SK-N-SH (cell line): ENCODE measurements around the gene CDHR2. TPM values are rescaled to one million over a fixed set of nuclear protein-coding genes. Genes with fewer than 3 reads are reported as not detected.

ENCODE experiments used
- CTCF ChIA-PET: fragments of 300-600, 350-600 bp; formaldehyde crosslinking; extraction: SDS; loops from one replicate; lab custom pipeline; 2021; lab: Yijun Ruan, JAX
- POLR2A ChIA-PET: fragments of 350-600 bp; sonication (Branson Sonifier 250); formaldehyde crosslinking; extraction: SDS; loops from one replicate; lab custom pipeline; 2020; ENCODE audit warnings: antibody characterized with exemption, inconsistent platforms; lab: Yijun Ruan, JAX
- DNase-seq: peaks from one replicate; pipeline ENCODE4 v3.0.0; 2012
- H2AFZ ChIP-seq: fragments of 200-600 bp; sonication (generic); 2 replicates; pipeline ENCODE4 v1.8.1; 2016; ENCODE audit warnings: antibody characterized with exemption, mild to moderate bottlenecking, low read depth
- H3F3A ChIP-seq: fragments of 200-600 bp; sonication (generic); replicated peaks from 2 replicates; pipeline ENCODE3; 2016; ENCODE audit warnings: antibody characterized with exemption, mild to moderate bottlenecking; ENCODE audit not compliant: insufficient read depth
- H3K27ac ChIP-seq, 2 experiments: fragments of 200-500 bp in 1 of 2; fragments of 200-600 bp in 1 of 2; sonication (Bioruptor generic) in 1 of 2; sonication (generic), shearing (Covaris generic) in 1 of 2; 2 replicates each; pipeline versions ENCODE4 v1.5.1 to v1.6.1; 2014 to 2016; ENCODE audit warnings: low read depth in 2 of 2, inconsistent platforms in 1 of 2, low read length in 1 of 2, mild to moderate bottlenecking in 1 of 2, mixed read lengths in 1 of 2
- H3K27me3 ChIP-seq: fragments of 200-600 bp; sonication (generic), shearing (Covaris generic); 2 replicates; pipeline ENCODE4 v1.6.1; 2016; ENCODE audit warnings: mixed run types; ENCODE audit not compliant: insufficient read depth
- H3K36me3 ChIP-seq, 2 experiments: fragments of 200-500 bp in 1 of 2; fragments of 200-600 bp in 1 of 2; sonication (Bioruptor generic) in 1 of 2; sonication (generic) in 1 of 2; replicated peaks in 1 of 2; 2 replicates each; pipeline versions ENCODE3 to v1.5.1; 2014 to 2016; ENCODE audit warnings: low read length in 1 of 2, mild to moderate bottlenecking in 1 of 2; ENCODE audit not compliant: insufficient read depth in 2 of 2, control insufficient read depth in 1 of 2
- H3K4me1 ChIP-seq, 2 experiments: fragments of 200-500 bp in 1 of 2; fragments of 200-600 bp in 1 of 2; sonication (Bioruptor generic) in 1 of 2; sonication (generic), shearing (Covaris generic) in 1 of 2; 2 replicates each; pipeline versions ENCODE4 v1.5.1 to v1.6.1; 2014 to 2016; ENCODE audit warnings: low read depth in 1 of 2, low read length in 1 of 2, mixed run types in 1 of 2; ENCODE audit not compliant: insufficient read depth in 2 of 2, control insufficient read depth in 1 of 2
- H3K4me2 ChIP-seq: fragments of 200-600 bp; sonication (generic), shearing (Covaris generic); 2 replicates; pipeline ENCODE4 v1.6.1; 2017; ENCODE audit warnings: mixed run types
- H3K4me3 ChIP-seq, 2 experiments: fragments of 200-500 bp in 1 of 2; fragments of 200-600 bp in 1 of 2; sonication (Bioruptor generic) in 1 of 2; sonication (generic), shearing (Covaris generic) in 1 of 2; 2 replicates each; pipeline versions ENCODE4 v1.5.1 to v1.8.1; 2014 to 2016; ENCODE audit warnings: low read depth in 2 of 2, inconsistent platforms in 1 of 2, low read length in 1 of 2, mild to moderate bottlenecking in 1 of 2, mixed read lengths in 1 of 2, moderate library complexity in 1 of 2
- H3K79me2 ChIP-seq: fragments of 200-600 bp; sonication (generic); 2 replicates; pipeline ENCODE4 v1.8.1; 2017; ENCODE audit warnings: mild to moderate bottlenecking; ENCODE audit not compliant: insufficient read depth
- H3K9ac ChIP-seq: fragments of 200-600 bp; sonication (generic); 2 replicates; pipeline ENCODE4 v1.6.1; 2017; ENCODE audit warnings: mixed run types
- H3K9me2 ChIP-seq: fragments of 200-600 bp; sonication (generic); 2 replicates; pipeline ENCODE4 v1.6.1; 2017; ENCODE audit warnings: mixed run types
- H3K9me3 ChIP-seq: fragments of 200-600 bp; sonication (generic); 2 replicates; pipeline ENCODE4 v1.6.1; 2017; ENCODE audit warnings: mixed run types, mild to moderate bottlenecking, moderate library complexity
- H4K20me1 ChIP-seq: fragments of 200-600 bp; sonication (generic); 2 replicates; pipeline ENCODE4 v1.6.1; 2017; ENCODE audit warnings: mild to moderate bottlenecking, mixed run types; ENCODE audit not compliant: insufficient read depth
- ELF1 ChIP-seq: IDR thresholded peaks from 2 replicates; pipeline ENCODE4 v1.4.0; 2012
- EP300 ChIP-seq, 2 experiments: IDR thresholded peaks; 2 replicates each; pipeline versions ENCODE4 v1.4.0 to v1.6.1; 2012; ENCODE audit warnings: borderline replicate concordance in 1 of 2, low read depth in 1 of 2, low read length in 1 of 2
- FOSL2 ChIP-seq: IDR thresholded peaks from 2 replicates; pipeline ENCODE4 v1.4.0; 2012; ENCODE audit warnings: low read depth, mild to moderate bottlenecking, moderate library complexity, borderline replicate concordance
- FOXJ3 ChIP-seq: sonication (generic); formaldehyde crosslinking; IDR thresholded peaks from 2 replicates; pipeline ENCODE4 v1.5.1; 2020; ENCODE audit warnings: mild to moderate bottlenecking, missing genetic modification reagents
- FOXM1 ChIP-seq: IDR thresholded peaks from 2 replicates; pipeline ENCODE4 v1.4.0; 2012; ENCODE audit warnings: low read depth, mild to moderate bottlenecking
- GABPA ChIP-seq: IDR thresholded peaks from 2 replicates; pipeline ENCODE4 v1.4.0; 2012; ENCODE audit warnings: low read depth, mild to moderate bottlenecking
- JUND ChIP-seq: IDR thresholded peaks from 2 replicates; pipeline ENCODE4 v1.4.0; 2012
- MEF2A ChIP-seq: IDR thresholded peaks from 2 replicates; pipeline ENCODE4 v1.4.0; 2012; ENCODE audit warnings: low read depth, borderline replicate concordance
- NFIC ChIP-seq: IDR thresholded peaks from 2 replicates; pipeline ENCODE4 v1.4.0; 2012; ENCODE audit warnings: borderline replicate concordance
- RCOR1 ChIP-seq: fragments of 150-350 bp; IDR thresholded peaks from 2 replicates; pipeline ENCODE4 v1.6.1; 2017; ENCODE audit warnings: antibody characterized with exemption, low read length
- RXRA ChIP-seq: IDR thresholded peaks from 2 replicates; pipeline ENCODE4 v1.4.0; 2012; ENCODE audit warnings: low read depth, mild to moderate bottlenecking, borderline replicate concordance
- TCF12 ChIP-seq: IDR thresholded peaks from 2 replicates; pipeline ENCODE4 v1.4.0; 2012
- TEAD4 ChIP-seq: IDR thresholded peaks from 2 replicates; pipeline ENCODE4 v1.4.0; 2012; ENCODE audit warnings: mild to moderate bottlenecking, borderline replicate concordance; ENCODE audit not compliant: insufficient read depth
- WGBS: methylation state at CpG from one replicate; pipeline ENCODE4 v1.1.6; 2017; ENCODE audit warnings: low lambda C conversion rate; 5-methylcytosine and 5-hydroxymethylcytosine counted together
- polyA plus RNA-seq, 3 experiments: library from polyadenylated mRNA; depleted of rRNA; stranded (reverse); fragments of >200 nt; gene quantifications; 2 replicates each; pipeline ENCODE4 v1.2.3, GENCODE V29; 2012
- TF ChIP-seq, protein P1 (sequence below): IDR thresholded peaks from 2 replicates; pipeline ENCODE4 v1.4.0; 2012; ENCODE audit warnings: low read depth, borderline replicate concordance
- TF ChIP-seq, protein P2 (sequence below): IDR thresholded peaks from 2 replicates; pipeline ENCODE4; 2012
- TF ChIP-seq, protein P3 (sequence below): fragments of 150-350 bp; IDR thresholded peaks from 2 replicates; pipeline ENCODE4 v1.6.1; 2016; ENCODE audit warnings: mild to moderate bottlenecking, low read depth, low read length

Gene CDHR2
- polyA plus RNA-seq, 1 of the 3 experiments (the other 2 are of a cell fraction): not detected

DNA sequence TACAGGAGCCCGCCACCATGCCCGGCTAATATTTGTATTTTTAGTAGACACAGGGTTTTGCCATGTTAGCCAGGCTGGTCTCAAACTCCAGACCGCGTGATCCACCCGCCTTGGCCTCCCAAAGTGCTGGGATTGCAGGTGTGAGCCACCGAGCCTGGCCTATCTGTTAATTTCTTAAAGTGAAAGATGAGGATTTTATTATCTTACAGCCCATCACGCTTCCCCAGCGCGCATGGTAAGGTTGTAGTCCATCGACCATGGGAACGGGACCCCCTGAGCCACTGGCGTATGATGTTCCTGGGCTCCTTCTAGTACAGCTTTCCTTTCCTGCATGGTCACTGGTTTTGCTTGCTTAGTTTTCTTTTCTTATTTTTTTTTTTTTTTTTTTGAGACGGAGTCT is 8.7 kb downstream of the CDHR2 start:
- no peak overlapping the region for H3K4me3 ChIP-seq
- no peaks in the 10 kb centered on the region for H3F3A ChIP-seq
- TF ChIP-seq TEAD4 (no peak), FOSL2 (no peak), RCOR1 (no peak), NFIC (no peak)
- H3K4me1 ChIP-seq: peaks cover 0 to 7% of the 10 kb centered on the region in 2 experiments; a peak in 1 of 4 replicates
- H4K20me1 ChIP-seq: no peaks in the 10 kb centered on the region
- H3K36me3 ChIP-seq: no peaks in the 10 kb centered on the region
- no peaks in the 10 kb centered on the region for H3K79me2 ChIP-seq
- H3K9me3 ChIP-seq: no peaks in the 10 kb centered on the region
- no peak overlapping the region for H3K9ac ChIP-seq
- no peak for DNase-seq
- ChIA-PET POLR2A (no interaction called here), CTCF (interaction anchor here (2.5 kb wide), 1 partner anchor 15 kb away, joined by 11 read pairs; no protein-coding TSS in a partner anchor)
- no peak overlapping the region for H3K4me2 ChIP-seq
- H3K27ac ChIP-seq: no peak overlapping the region
- H2AFZ ChIP-seq: no peak overlapping the region
- 95% methylated on average over 13 of the region's 13 CpGs for WGBS
- H3K27me3 ChIP-seq: no peaks in the 10 kb centered on the region
- H3K9me2 ChIP-seq: no peaks in the 10 kb centered on the region

DNA sequence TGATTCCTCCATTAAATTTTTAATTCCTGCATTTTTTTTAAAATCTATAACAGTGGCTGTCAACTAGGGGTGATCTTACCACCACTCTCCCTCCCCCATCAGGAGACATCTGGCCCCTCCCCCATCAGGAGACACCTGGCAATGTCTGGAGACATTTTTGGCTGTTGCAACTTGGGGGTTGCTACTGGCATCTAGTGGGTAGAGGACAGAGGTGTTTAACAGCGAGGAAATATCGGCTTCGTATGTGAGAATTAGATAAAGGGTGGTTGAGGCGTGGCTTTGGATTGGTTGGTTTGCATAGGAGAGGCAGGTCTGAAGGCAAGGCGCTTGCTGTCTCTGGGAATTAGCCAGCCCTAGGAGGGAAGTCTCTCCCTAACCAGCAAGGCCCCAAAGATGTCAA is 10.5 kb downstream of the CDHR2 start:
- Histone ChIP-seq H3K9me3 (no peaks in the 10 kb centered on the region), H3K79me2 (no peaks in the 10 kb centered on the region), H3F3A (no peaks in the 10 kb centered on the region), H3K27ac (no peak overlapping the region), H3K9me2 (no peaks in the 10 kb centered on the region), H4K20me1 (no peaks in the 10 kb centered on the region), H3K4me3 (no peak overlapping the region), H3K36me3 (no peaks in the 10 kb centered on the region), H3K4me2 (no peak overlapping the region), H2AFZ (no peak overlapping the region), H3K9ac (no peak overlapping the region), H3K4me1 (no peaks in the 10 kb centered on the region), H3K27me3 (no peaks in the 10 kb centered on the region)
- TF ChIP-seq GABPA: no peak
- TF ChIP-seq, protein P1, sequence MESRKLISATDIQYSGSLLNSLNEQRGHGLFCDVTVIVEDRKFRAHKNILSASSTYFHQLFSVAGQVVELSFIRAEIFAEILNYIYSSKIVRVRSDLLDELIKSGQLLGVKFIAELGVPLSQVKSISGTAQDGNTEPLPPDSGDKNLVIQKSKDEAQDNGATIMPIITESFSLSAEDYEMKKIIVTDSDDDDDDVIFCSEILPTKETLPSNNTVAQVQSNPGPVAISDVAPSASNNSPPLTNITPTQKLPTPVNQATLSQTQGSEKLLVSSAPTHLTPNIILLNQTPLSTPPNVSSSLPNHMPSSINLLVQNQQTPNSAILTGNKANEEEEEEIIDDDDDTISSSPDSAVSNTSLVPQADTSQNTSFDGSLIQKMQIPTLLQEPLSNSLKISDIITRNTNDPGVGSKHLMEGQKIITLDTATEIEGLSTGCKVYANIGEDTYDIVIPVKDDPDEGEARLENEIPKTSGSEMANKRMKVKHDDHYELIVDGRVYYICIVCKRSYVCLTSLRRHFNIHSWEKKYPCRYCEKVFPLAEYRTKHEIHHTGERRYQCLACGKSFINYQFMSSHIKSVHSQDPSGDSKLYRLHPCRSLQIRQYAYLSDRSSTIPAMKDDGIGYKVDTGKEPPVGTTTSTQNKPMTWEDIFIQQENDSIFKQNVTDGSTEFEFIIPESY: no peak
- no peak for TF ChIP-seq RXRA
- TF ChIP-seq FOXM1: no peak
- no peak for TF ChIP-seq FOSL2
- no peak for TF ChIP-seq NFIC
- no peak for TF ChIP-seq EP300 (IDR thresholded peaks at IDR 0.05; ENCODE audit: borderline replicate concordance in 1 of 2, low read depth in 1 of 2, low read length in 1 of 2)
- no peak for TF ChIP-seq RCOR1
- TF ChIP-seq MEF2A: no peak
- no peak for TF ChIP-seq TCF12
- TF ChIP-seq FOXJ3: no peak
- TF ChIP-seq JUND: no peak
- no peak for TF ChIP-seq ELF1
- TF ChIP-seq, protein P2, sequence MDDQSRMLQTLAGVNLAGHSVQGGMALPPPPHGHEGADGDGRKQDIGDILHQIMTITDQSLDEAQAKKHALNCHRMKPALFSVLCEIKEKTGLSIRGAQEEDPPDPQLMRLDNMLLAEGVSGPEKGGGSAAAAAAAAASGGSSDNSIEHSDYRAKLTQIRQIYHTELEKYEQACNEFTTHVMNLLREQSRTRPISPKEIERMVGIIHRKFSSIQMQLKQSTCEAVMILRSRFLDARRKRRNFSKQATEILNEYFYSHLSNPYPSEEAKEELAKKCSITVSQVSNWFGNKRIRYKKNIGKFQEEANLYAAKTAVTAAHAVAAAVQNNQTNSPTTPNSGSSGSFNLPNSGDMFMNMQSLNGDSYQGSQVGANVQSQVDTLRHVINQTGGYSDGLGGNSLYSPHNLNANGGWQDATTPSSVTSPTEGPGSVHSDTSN: no peak
- TF ChIP-seq, protein P3, sequence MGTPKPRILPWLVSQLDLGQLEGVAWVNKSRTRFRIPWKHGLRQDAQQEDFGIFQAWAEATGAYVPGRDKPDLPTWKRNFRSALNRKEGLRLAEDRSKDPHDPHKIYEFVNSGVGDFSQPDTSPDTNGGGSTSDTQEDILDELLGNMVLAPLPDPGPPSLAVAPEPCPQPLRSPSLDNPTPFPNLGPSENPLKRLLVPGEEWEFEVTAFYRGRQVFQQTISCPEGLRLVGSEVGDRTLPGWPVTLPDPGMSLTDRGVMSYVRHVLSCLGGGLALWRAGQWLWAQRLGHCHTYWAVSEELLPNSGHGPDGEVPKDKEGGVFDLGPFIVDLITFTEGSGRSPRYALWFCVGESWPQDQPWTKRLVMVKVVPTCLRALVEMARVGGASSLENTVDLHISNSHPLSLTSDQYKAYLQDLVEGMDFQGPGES: no peak
- WGBS: 45% methylated on average over 5 of the region's 5 CpGs
- DNase-seq: no peak
- ChIA-PET CTCF (interaction anchor here (2.5 kb wide), 1 partner anchor 13 kb away, joined by 11 read pairs; no protein-coding TSS in a partner anchor), POLR2A (no interaction called here)
